Measurements from ENCODE around the gene THADA. TPM values are rescaled to one million over a fixed set of nuclear protein-coding genes. Genes with fewer than 3 reads are reported as not detected.

Gene THADA
- total and polyA plus RNA-seq, 2 donors (not counting 1 experiment from before 2014, with no cell fraction given): 9.2 to 36.2 TPM

- Histone ChIP-seq H3K4me1 (ENCODE audit: control insufficient read depth, extremely low read depth, insufficient read depth, low read length) (no peaks in the 10 kb centered on the region), H3K27ac (ENCODE audit: insufficient read depth, low read length) (no peak overlapping the region), H3K9me3 (ENCODE audit: control insufficient read depth, insufficient read depth, low read depth, low read length) (no peaks in the 10 kb centered on the region), H3K4me3 (replicated peaks in 1 of 4; ENCODE audit: control extremely low read depth in 1 of 4, insufficient read depth in 1 of 4, low read depth in 3 of 4, low read length in 4 of 4) (no peak overlapping the region), H3K27me3 (ENCODE audit: control insufficient read depth, insufficient read depth, low read length) (no peaks in the 10 kb centered on the region), H3K79me2 (ENCODE audit: control insufficient read depth, insufficient read depth, low read length) (no peaks in the 10 kb centered on the region), H3K36me3 (ENCODE audit: control insufficient read depth, insufficient read depth, low read length) (no peaks in the 10 kb centered on the region), H3K9ac (ENCODE audit: insufficient read depth, low read length) (no peak overlapping the region), H3K4me2 (ENCODE audit: extremely low read depth, insufficient read depth, low read length) (no peak overlapping the region), H2AFZ (ENCODE audit: low read length) (no peak overlapping the region), H4K20me1 (ENCODE audit: control insufficient read depth, extremely low read depth, insufficient read depth, low read length) (no peaks in the 10 kb centered on the region)
- no peak for DNase-seq (ENCODE audit: low read depth in 2 of 2)
- TF ChIP-seq, protein P1, sequence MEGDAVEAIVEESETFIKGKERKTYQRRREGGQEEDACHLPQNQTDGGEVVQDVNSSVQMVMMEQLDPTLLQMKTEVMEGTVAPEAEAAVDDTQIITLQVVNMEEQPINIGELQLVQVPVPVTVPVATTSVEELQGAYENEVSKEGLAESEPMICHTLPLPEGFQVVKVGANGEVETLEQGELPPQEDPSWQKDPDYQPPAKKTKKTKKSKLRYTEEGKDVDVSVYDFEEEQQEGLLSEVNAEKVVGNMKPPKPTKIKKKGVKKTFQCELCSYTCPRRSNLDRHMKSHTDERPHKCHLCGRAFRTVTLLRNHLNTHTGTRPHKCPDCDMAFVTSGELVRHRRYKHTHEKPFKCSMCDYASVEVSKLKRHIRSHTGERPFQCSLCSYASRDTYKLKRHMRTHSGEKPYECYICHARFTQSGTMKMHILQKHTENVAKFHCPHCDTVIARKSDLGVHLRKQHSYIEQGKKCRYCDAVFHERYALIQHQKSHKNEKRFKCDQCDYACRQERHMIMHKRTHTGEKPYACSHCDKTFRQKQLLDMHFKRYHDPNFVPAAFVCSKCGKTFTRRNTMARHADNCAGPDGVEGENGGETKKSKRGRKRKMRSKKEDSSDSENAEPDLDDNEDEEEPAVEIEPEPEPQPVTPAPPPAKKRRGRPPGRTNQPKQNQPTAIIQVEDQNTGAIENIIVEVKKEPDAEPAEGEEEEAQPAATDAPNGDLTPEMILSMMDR (conservative IDR thresholded peaks at IDR 0.05 in 1 of 2, IDR thresholded peaks at IDR 0.05 in 1 of 2; ENCODE audit: low read depth in 1 of 2, low read length in 2 of 2): no peak
- no peak for TF ChIP-seq EZH2 (IDR thresholded peaks at IDR 0.05; ENCODE audit: low read length, missing control alignments)
Observed at GRCh38 chr2:43474273-43474672, 121.6 kb downstream of the THADA start.

DNA sequence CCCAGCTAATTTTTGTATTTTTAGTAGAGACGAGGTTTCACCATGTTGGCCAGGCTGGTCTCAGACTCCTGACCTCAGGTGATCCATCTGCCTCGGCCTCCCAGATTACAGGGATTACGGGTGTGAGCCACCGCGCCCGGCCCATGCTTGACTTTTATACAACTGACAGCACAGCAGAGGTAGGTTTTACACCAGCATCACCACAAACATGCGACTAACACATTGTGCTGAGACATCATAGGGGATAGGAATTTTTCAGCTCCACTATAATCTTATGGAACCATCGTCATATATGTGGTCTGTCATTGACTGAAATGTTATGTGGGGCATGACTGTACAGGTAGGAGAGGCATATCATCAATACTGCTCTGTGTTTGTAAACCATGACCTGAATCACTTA lies 122.1 kb downstream of the THADA start:
- H3K79me2 ChIP-seq (ENCODE audit: control insufficient read depth, insufficient read depth, low read length): no peaks in the 10 kb centered on the region
- H2AFZ ChIP-seq (ENCODE audit: low read length): no peak overlapping the region
- no peak overlapping the region for H3K27ac ChIP-seq (ENCODE audit: insufficient read depth, low read length)
- H3K36me3 ChIP-seq (ENCODE audit: control insufficient read depth, insufficient read depth, low read length): no peaks in the 10 kb centered on the region
- no peaks in the 10 kb centered on the region for H3K9me3 ChIP-seq (ENCODE audit: control insufficient read depth, insufficient read depth, low read depth, low read length)
- no peak for TF ChIP-seq EZH2 (IDR thresholded peaks at IDR 0.05; ENCODE audit: low read length, missing control alignments)
- TF ChIP-seq, protein P1 (conservative IDR thresholded peaks at IDR 0.05 in 1 of 2, IDR thresholded peaks at IDR 0.05 in 1 of 2; ENCODE audit: low read depth in 1 of 2, low read length in 2 of 2): no peak
- no peak overlapping the region for H3K9ac ChIP-seq (ENCODE audit: insufficient read depth, low read length)
- H4K20me1 ChIP-seq (ENCODE audit: control insufficient read depth, extremely low read depth, insufficient read depth, low read length): no peaks in the 10 kb centered on the region
- H3K4me1 ChIP-seq (ENCODE audit: control insufficient read depth, extremely low read depth, insufficient read depth, low read length): peaks cover under 1% of the 10 kb centered on the region
- no peaks in the 10 kb centered on the region for H3K27me3 ChIP-seq (ENCODE audit: control insufficient read depth, insufficient read depth, low read length)
- no peak overlapping the region for H3K4me2 ChIP-seq (ENCODE audit: extremely low read depth, insufficient read depth, low read length)
- no peak overlapping the region for H3K4me3 ChIP-seq (replicated peaks in 1 of 4; ENCODE audit: control extremely low read depth in 1 of 4, insufficient read depth in 1 of 4, low read depth in 3 of 4, low read length in 4 of 4)
- no peak for DNase-seq (ENCODE audit: low read depth in 2 of 2)

- Histone ChIP-seq H3K4me2 (ENCODE audit: extremely low read depth, insufficient read depth, low read length) (no peak overlapping the region), H3K4me1 (ENCODE audit: control insufficient read depth, extremely low read depth, insufficient read depth, low read length) (peaks cover 4% of the 10 kb centered on the region), H3K36me3 (ENCODE audit: control insufficient read depth, insufficient read depth, low read length) (no peaks in the 10 kb centered on the region), H3K27me3 (ENCODE audit: control insufficient read depth, insufficient read depth, low read length) (no peaks in the 10 kb centered on the region), H4K20me1 (ENCODE audit: control insufficient read depth, extremely low read depth, insufficient read depth, low read length) (no peaks in the 10 kb centered on the region), H3K4me3 (replicated peaks in 1 of 4; ENCODE audit: control extremely low read depth in 1 of 4, insufficient read depth in 1 of 4, low read depth in 3 of 4, low read length in 4 of 4) (no peak overlapping the region), H3K9me3 (ENCODE audit: control insufficient read depth, insufficient read depth, low read depth, low read length) (no peaks in the 10 kb centered on the region), H3K79me2 (ENCODE audit: control insufficient read depth, insufficient read depth, low read length) (no peaks in the 10 kb centered on the region), H3K27ac (ENCODE audit: insufficient read depth, low read length) (no peak overlapping the region), H2AFZ (ENCODE audit: low read length) (no peak overlapping the region), H3K9ac (ENCODE audit: insufficient read depth, low read length) (no peak overlapping the region)
- no peak for TF ChIP-seq EZH2 (IDR thresholded peaks at IDR 0.05; ENCODE audit: low read length, missing control alignments)
- TF ChIP-seq, protein P1 (conservative IDR thresholded peaks at IDR 0.05 in 1 of 2, IDR thresholded peaks at IDR 0.05 in 1 of 2; ENCODE audit: low read depth in 1 of 2, low read length in 2 of 2): no peak
- DNase-seq (ENCODE audit: low read depth in 2 of 2): no peak
Observed at GRCh38 chr2:43472527-43473194, 123.2 kb downstream of the THADA start.
